Metanephros (tissue), 1 donor: ENCODE measurements around the gene TWIST1. TPM values are rescaled to one million over a fixed set of nuclear protein-coding genes. Genes with fewer than 3 reads are reported as not detected.

Experiments used
- total RNA-seq: library from RNA; depleted of rRNA; stranded (reverse); fragments of >200 nt; gene quantifications from one replicate; pipeline ENCODE4 v1.2.3, GENCODE V29; 2014

TWIST1 gene
- 11.3 TPM for total RNA-seq

GRCh38 chr7:19117091-19117869 lies at the start of gene TWIST1:
TSS of gene TWIST1 (minus strand) at chr7:19117636. CDS start at chr7:19117321, 315 bp downstream.

DNA sequence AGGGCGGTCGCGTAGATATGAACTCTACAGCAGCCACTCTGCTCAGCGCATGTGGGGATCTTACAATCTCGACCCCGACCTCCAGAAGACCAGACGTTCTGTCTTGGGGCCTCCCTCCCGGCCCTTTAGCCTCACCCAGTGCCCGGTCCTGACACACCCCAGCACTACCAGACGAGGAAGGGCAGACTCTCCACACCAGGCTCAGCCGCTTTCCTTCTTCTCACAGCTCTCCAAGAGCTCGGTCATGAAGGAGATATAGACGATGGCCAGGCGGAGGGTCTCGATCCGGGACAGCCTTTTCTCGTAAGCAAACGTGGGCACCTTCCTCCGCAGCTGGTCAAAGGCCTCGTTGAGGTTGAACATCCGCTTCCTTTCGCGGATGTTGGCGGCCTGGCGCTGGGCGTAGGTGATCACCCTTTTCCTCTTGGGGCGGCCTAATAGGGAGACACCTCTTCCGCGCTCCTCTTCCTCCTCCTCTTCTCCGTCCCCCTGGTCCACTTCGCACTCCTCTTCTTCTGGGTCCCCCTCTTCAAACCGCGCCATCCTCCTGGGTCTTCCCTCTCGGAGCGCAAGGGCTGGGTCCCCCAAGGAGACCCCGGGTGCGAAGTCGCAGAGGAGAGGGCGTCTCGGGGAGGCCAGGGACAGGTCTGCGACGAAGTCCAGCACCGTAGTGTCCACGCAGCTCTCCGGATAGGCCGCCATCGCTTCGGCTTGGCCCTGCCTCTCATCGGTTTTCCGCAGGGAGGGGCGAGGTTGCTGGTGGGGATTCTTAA lies 27.4 kb upstream of the TWIST1 start, which contains the start of gene FERD3L:
Gene FERD3L, minus strand, starts transcription at position 761 of the 773 bp plus-strand sequence. Its CDS starts 59 bp downstream, at position 702.

Other genes with a start within 250 kb of the TWIST1 start
- gene FERD3L, start 27.8 kb upstream of the TWIST1 start, total RNA-seq = not detected